A673 (cell line): ENCODE measurements around the gene HOXC6. TPM values are rescaled to one million over a fixed set of nuclear protein-coding genes. Genes with fewer than 3 reads are reported as not detected.

Experiments
- BruUV-seq: library from RNA; stranded (reverse); fragments of 400-500 nt; replicated peaks from 2 replicates; lab custom pipeline; 2021; lab: Mats Ljungman, UMichigan
- CTCF ChIA-PET: fragments of 300-600 bp; sonication (Branson Sonifier 250); formaldehyde crosslinking; loops from one replicate; lab custom pipeline; 2022; ENCODE audit warnings: antibody characterized with exemption; lab: Charles Lee
- POLR2A ChIA-PET: fragments of 300-600 bp; sonication (Branson Sonifier 250); formaldehyde crosslinking; loops from one replicate; lab custom pipeline; 2022; ENCODE audit warnings: antibody characterized with exemption; ENCODE audit not compliant: low non-redundant PET; lab: Charles Lee
- DNase-seq: peaks from one replicate; pipeline ENCODE4 v3.0.0-alpha.2; 2015; ENCODE audit warnings: low spot score
- H3K27ac ChIP-seq: fragments of 200-600 bp; sonication (generic); 2 replicates; pipeline ENCODE4 v1.5.1; 2016; ENCODE audit warnings: mixed run types, low read depth, mild to moderate bottlenecking, mixed read lengths, antibody characterized with exemption, low read length; ENCODE audit not compliant: poor library complexity, severe bottlenecking
- H3K27me3 ChIP-seq: fragments of 200-600 bp; sonication (generic); replicated peaks from 2 replicates; pipeline ENCODE4 v1.6.1; 2017; ENCODE audit warnings: mixed run types, low read depth, mild to moderate bottlenecking, mixed read lengths, antibody characterized with exemption, low read length; ENCODE audit not compliant: insufficient read depth, poor library complexity
- H3K36me3 ChIP-seq: fragments of 200-600 bp; sonication (generic); 2 replicates; pipeline ENCODE4 v1.6.1; 2016; ENCODE audit warnings: mixed run types, mild to moderate bottlenecking, mixed read lengths, antibody characterized with exemption, low read length; ENCODE audit not compliant: insufficient read depth, poor library complexity, severe bottlenecking
- H3K4me1 ChIP-seq: fragments of 200-600 bp; sonication (generic); 2 replicates; pipeline ENCODE4 v1.6.1; 2017; ENCODE audit warnings: mixed run types, mild to moderate bottlenecking, mixed read lengths, antibody characterized with exemption, low read length; ENCODE audit not compliant: insufficient read depth, poor library complexity, severe bottlenecking
- H3K4me3 ChIP-seq: fragments of 200-600 bp; sonication (generic); 2 replicates; pipeline ENCODE4 v1.5.1; 2016; ENCODE audit warnings: low read depth, mixed run types, mild to moderate bottlenecking, mixed read lengths, low read length; ENCODE audit not compliant: poor library complexity, severe bottlenecking
- H3K9me3 ChIP-seq: fragments of 200-600 bp; sonication (generic); 2 replicates; pipeline ENCODE4 v1.6.1; 2016; ENCODE audit warnings: mixed run types, low read depth, mild to moderate bottlenecking, mixed read lengths, antibody characterized with exemption, low read length; ENCODE audit not compliant: poor library complexity, severe bottlenecking
- EZH2 ChIP-seq: fragments of 200-600 bp; sonication (generic); IDR thresholded peaks from 2 replicates; pipeline ENCODE4 v1.6.1; 2017; ENCODE audit warnings: borderline replicate concordance, low read depth, mild to moderate bottlenecking, mixed read lengths, antibody characterized with exemption, low read length; ENCODE audit not compliant: poor library complexity, severe bottlenecking
- intact Hi-C: fragments of 100-400 bp; cut with micrococcal nuclease; formaldehyde crosslinking; loops from one replicate; pipeline ENCODE4 v1.10.0; 2022; ENCODE audit not compliant: unreplicated experiment
- total RNA-seq: library from RNA; stranded (reverse); gene quantifications from 2 replicates; pipeline ENCODE4 v1.2.3, GENCODE V29; 2021
- TF ChIP-seq, protein P1 (sequence below): fragments of 300-800, 200-600 bp; sonication (generic); conservative IDR thresholded peaks from 2 replicates; pipeline ENCODE4 v1.5.1; 2017; ENCODE audit warnings: low read depth, mild to moderate bottlenecking, antibody characterized with exemption, low read length, moderate library complexity, mixed read lengths

HOXC6 gene
- total RNA-seq, 1 experiment from 2014 or later, result 20.8 TPM

DNA sequence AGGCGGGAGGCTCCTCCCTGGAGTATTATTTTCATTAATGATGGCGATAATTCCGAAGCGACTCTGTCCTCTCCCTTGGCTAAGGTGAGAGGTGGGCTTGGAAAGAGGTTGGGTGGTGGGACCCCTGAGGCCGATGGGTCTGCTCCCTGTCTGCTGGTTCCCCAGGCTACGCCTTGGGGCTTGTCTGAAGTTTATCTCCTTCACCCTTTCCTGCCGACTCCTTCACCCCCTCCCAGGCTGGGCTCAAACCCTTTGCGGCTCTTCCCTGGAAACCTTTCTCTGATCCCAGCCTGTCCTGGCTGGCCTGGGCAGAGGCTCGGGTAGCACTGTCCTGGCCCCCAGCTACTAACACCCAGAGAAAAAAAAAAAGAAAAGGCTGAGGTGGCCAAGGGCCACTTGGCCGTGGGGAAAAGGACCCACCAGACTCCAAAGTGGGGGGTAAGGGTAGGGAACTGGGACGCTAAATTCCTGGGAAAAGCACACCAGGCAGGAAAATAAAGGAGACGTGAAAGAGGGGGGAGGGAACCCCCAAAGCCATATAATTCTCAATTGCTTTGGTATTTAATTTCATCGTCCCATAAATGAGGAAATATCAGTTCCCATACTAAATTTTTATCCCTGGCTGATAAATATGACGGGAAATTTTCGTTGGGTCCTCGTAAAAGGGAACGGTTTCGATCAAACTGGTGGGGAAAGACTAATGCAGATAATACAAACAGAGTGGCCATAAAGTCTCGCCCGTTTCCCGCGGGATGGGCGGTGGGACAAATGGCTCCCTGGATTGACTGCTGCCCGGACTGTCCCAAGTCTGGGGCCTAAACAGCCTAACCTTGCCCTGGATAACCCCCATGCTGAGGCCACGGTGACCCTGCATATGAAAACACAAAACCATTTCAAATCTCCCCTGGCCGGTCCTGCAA, 45.3 kb upstream of the HOXC6 start:
- H3K27me3 ChIP-seq, result no peaks in the 10 kb centered on the region
- no peak for DNase-seq
- POLR2A ChIA-PET, result no interaction called here
- H3K9me3 ChIP-seq, result no peaks in the 10 kb centered on the region
- CTCF ChIA-PET, result interaction anchor here (0.5 kb wide), 1 partner anchor 209 kb away, joined by 4 read pairs; no protein-coding TSS in a partner anchor
- intact Hi-C loops, result loop anchor here (5.0 to 10.0 kb wide), 3 partner anchors 216 to 392 kb away; no protein-coding TSS in a partner anchor
- peak overlapping the region; percentile 64 for H3K27ac ChIP-seq
- no peak overlapping the region for H3K4me3 ChIP-seq
- H3K4me1 ChIP-seq, result peaks cover 42% of the 10 kb centered on the region
- TF ChIP-seq, protein P1, sequence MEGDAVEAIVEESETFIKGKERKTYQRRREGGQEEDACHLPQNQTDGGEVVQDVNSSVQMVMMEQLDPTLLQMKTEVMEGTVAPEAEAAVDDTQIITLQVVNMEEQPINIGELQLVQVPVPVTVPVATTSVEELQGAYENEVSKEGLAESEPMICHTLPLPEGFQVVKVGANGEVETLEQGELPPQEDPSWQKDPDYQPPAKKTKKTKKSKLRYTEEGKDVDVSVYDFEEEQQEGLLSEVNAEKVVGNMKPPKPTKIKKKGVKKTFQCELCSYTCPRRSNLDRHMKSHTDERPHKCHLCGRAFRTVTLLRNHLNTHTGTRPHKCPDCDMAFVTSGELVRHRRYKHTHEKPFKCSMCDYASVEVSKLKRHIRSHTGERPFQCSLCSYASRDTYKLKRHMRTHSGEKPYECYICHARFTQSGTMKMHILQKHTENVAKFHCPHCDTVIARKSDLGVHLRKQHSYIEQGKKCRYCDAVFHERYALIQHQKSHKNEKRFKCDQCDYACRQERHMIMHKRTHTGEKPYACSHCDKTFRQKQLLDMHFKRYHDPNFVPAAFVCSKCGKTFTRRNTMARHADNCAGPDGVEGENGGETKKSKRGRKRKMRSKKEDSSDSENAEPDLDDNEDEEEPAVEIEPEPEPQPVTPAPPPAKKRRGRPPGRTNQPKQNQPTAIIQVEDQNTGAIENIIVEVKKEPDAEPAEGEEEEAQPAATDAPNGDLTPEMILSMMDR, result no peak
- no peak for TF ChIP-seq EZH2
- H3K36me3 ChIP-seq, result no peaks in the 10 kb centered on the region
- BruUV-seq, result no TSS peak

DNA sequence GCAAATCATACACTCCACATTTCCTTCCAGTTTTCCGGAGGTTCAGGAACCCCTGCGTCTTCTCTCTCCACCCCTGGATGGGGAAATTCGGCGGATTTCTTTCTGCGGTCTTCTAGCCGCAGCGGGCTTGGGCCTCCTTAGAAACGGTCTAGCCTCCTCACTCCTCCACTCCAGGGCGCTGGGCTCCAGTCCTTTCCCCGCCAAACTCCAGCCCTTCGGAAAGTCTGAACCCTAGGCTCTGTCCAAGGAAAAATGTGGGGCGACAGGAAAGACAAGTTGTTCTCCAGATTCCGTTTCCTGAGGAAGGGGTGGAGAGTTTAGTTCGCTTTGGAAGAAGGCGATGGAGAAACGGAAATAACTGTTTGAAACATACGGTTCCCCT, 44.7 kb upstream of the HOXC6 start:
- H3K27ac ChIP-seq, result peak overlapping the region; percentile 64
- H3K4me1 ChIP-seq, result peaks cover 44% of the 10 kb centered on the region
- no peaks in the 10 kb centered on the region for H3K9me3 ChIP-seq
- TF ChIP-seq EZH2, result no peak
- TF ChIP-seq, protein P1, result no peak
- BruUV-seq, result TSS peak; percentile 62
- ChIA-PET POLR2A (no interaction called here), CTCF (no interaction called here)
- no peaks in the 10 kb centered on the region for H3K27me3 ChIP-seq
- intact Hi-C loops, result loop anchor here (5.0 to 10.0 kb wide), 3 partner anchors 216 to 391 kb away; no protein-coding TSS in a partner anchor
- no peak overlapping the region for H3K4me3 ChIP-seq
- H3K36me3 ChIP-seq, result no peaks in the 10 kb centered on the region
- DNase-seq, result no peak

DNA sequence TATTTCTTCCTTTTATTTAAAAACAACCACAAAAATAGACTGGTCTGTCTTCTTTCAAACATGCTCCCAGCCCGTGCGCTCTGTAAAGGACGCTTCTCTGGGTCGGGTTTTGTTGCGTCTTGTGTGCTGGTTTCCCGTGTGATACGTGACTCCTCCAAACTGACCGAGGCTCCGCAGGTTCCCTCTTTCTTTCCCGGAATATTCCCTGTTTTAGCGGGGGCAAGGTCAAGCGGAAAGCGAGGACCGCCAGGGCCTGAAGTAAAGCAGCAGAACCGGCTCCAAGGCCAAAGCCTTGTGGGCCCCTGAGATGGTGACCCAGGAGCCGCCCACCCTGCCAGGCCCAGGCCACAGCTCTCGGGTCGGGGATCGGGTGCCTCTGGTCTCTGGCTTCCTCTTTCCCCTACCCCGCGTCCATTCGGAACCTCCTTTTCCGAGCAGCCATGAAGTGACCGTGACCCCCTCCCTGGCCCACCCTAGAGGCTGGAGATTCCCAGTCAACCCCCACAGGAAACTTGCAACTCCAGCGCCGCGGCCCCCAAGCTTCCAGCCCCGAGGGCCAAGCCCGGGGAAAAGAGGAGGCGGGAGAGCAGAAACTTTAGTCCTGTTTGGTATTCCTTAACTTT, 44.2 kb upstream of the HOXC6 start:
- BruUV-seq, result no TSS peak
- Histone ChIP-seq H3K4me3 (peak overlapping the region; percentile 31), H3K4me1 (peaks cover 43% of the 10 kb centered on the region), H3K36me3 (no peaks in the 10 kb centered on the region), H3K27ac (peak overlapping the region; percentile 64), H3K9me3 (no peaks in the 10 kb centered on the region), H3K27me3 (no peaks in the 10 kb centered on the region)
- ChIA-PET CTCF (interaction anchor here (0.6 to 3.4 kb wide), 5 partner anchors 12 to 396 kb away, joined by 4 to 32 read pairs (median 8); no protein-coding TSS in a partner anchor), POLR2A (no interaction called here)
- intact Hi-C loops, result loop anchor here (1.0 to 10.0 kb wide), 5 partner anchors 217 to 391 kb away; no protein-coding TSS in a partner anchor
- no peak for TF ChIP-seq EZH2
- TF ChIP-seq, protein P1, result no peak
- no peak for DNase-seq
